Right kidney (tissue), 1 donor: ENCODE results near the gene FHOD3.
"Not testable (repeated sequence)": the region's sequence is repeated elsewhere in the genome, so short reads cannot be mapped to it uniquely, and the experiment has no call there.

ENCODE experiments used
- DNase-seq: peaks from one replicate; pipeline ENCODE4 v3.0.0-alpha.2; 2016

Gene FHOD3

GRCh38 chr18:36350839-36351469 lies 53.4 kb downstream of the FHOD3 start:
- no peak for DNase-seq

DNA sequence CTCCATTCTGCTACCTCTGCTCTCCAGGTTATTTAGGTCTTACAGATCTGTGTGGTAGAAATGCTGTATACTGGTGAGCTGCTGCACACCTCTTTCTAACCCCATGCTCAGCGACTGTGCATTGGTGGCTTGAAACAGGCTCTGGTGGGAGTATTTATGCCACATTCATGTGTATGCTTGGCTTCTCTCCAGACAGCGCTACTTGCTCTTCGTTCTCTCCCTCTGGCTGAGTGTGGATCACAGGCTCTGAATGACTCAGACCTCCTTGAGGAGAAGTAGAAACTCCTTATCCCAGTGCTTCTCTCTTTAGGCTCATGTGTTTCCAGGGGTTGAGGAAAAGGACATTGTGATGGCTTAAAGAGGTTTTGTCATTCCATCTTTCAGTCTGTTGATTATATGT lies 54.9 kb downstream of the FHOD3 start:
- DNase-seq = no peak

DNA sequence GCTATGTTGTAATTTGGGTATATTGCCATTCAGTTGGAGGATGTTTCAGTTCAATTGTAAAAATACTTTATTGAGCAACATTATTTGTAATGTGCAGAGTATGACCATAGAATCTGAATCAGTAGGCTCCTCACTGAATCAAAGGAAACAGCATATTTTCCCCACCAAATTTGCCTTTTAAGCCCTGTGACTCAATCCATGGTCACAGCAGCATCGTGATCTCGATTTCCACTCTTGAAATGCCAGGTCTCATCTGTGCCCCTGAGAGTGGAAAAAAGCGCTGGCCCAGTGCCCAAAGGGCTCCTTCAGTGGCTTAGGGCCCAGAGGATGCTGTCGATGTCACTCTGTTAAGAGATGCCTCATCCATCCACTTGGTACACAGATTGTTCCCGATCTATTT lies 57.5 kb downstream of the FHOD3 start:
- no peak for DNase-seq

DNA sequence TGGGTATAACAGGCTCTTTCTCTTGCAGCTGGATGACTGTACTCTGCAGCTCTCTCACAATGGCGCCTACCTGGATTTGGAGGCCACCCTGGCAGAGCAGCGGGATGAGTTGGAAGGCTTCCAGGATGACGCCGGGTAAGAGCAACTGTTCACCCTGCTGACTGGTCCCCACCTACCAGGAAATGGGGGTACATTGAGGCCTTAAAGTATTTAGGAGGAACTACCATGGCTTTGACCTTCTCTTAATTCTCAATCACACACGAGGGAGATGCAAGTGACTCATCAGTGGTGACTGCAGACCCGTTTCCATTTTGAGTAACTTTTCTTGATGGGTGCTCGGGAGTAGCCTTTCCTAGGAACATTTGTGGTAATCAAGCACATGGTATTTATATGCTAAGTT lies 58.0 kb downstream of the FHOD3 start:
- no peak for DNase-seq

GRCh38 chr18:36356741-36357140 lies 59.2 kb downstream of the FHOD3 start:
- DNase-seq = not testable (repeated sequence)

GRCh38 chr18:36358141-36358540 lies 60.6 kb downstream of the FHOD3 start:
- no peak for DNase-seq

DNA sequence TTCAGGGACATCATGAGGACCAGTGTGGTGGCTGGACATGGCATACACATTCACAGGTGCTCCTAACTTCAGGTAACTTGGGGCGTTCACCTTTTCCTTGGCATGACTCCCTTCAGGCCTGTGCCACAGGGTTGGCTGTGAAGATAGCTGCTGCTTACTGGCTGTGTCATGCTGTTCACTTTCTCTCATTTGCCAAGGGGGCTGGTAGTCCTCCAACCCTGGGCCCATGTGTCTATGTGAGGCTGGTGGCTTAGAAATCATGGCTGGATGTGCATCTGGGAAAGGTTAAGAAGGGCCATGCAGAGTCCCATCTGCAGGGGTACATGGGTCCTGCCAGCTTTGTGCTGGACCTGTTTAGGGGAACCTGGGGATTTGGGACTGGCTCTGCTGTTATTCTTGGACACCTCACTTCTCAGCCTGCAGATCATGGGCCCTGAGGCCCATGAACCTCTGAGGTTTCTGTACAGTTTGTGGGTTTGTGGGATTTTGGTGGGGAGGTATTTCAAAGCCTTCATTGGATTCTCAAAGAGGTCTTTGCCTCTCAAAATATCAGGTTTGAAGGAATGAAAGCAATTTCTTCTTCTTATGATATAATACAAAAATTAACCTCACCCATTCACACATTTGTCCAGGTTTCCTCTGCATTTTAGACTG lies 62.9 kb downstream of the FHOD3 start:
- no peak for DNase-seq

DNA sequence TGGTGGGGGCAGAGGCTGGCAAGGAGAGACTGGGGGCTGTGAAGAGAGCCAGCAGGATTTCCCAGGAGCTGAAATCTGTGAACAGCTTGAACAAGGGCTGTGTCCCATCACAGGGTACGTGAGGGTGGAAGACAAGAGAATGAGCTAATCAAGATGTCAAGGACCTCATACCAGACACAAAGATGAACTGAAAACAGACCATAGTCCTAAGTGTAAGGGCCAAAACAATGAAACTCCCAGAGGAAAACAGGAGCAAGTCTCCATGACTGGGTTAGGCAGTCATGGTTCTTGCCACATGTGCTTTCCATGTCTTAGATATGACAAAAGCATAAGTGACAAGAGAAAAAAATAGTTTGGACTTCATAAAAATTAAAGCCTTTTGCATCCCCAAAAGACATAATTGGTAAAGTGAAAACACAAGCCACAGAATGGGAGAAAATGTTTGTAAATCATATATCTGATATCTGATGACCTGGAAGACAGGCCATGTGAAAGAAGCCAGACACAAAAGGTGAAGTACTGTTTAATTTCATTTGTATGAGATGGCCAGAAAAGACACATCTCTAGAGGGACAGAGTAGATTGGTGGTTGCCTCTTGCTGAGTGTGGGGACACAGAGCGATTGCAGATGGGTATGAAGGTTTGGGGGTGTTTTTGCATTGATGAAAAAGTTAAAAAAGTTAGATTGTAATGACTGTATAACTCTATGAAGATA lies 67.6 kb downstream of the FHOD3 start:
- DNase-seq = no peak

- no peak for DNase-seq
Measured at GRCh38 chr18:36365836-36366775, 68.6 kb downstream of the FHOD3 start.

- no peak for DNase-seq
Measured at GRCh38 chr18:36366994-36367839, 69.7 kb downstream of the FHOD3 start.

DNA sequence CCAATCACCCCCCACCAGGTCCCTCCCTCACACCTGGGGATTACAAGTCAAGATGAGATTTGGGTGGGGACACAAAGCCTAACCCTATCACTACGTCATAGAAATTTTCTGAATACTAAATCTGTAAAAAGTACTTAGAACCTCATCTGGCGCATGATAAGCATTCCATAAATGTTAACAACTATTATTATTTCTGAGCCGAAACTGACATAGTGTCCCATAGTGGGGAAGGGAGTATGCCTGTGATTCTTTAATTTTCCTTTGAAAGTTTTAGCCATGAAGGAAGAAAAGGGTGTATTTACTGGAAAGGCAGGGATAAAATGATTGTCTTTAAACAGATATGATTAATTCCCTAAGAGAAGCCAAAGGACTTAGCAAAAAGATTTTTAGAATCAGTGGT lies 71.4 kb downstream of the FHOD3 start:
- DNase-seq = no peak

DNA sequence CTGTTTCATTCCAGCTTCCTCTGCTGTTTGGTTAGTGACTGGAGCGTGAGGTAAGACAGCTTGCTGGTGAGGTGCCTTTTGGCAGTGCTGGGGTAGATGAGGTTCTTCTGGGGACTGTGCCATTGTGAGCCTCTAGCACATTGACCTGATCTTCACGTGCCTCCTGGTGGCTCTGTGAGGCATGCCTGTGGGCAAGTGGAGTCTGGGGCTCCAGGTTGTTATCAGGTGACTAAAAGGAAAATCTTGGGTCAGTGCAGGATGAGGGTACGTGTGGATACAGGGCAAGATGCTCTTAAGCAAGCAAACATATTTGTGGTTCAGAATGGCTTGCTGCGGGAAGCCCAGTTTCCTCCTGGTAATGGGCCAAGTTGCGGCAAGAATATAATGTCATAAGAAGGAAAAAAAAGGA lies 75.4 kb downstream of the FHOD3 start:
- DNase-seq = no peak

DNA sequence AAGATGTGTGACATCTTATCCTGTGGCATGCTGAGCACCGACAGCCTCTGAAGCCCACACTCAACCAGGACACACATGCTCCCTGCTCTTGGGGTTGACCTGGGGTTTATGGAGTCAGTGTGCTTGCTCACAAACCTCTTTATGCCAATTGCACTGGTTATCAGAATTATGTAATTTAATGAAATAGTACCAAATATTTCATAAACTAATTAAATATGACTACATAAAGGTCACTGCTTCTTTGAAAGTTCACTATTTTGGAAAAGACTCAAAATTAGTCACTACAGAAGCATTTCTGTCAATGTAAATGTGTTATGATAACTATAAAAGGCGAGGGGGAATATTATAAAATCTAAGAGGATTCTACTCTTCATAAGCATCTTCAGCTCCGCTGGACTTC lies 76.7 kb downstream of the FHOD3 start:
- no peak for DNase-seq

GRCh38 chr18:36375118-36375517 lies 77.6 kb downstream of the FHOD3 start:
- DNase-seq = no peak

DNA sequence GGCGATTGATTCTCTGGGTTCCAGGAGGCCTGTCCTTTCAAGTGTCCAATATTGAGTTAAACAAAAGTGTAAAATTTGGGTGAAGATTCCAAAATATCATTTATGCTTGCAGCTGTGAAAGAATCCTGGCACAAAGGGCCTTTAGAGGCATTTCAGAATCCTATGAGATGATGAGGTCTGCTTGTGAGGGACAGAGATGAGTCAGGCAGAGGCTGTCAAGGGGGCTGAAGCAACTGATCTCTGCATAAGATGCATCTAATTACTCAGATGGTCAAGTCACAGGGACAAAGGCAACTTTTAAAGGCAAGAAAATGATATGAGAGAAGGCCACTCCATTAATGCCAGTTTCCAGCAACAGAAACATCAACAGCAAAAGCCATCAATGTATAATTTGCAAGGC lies 78.8 kb downstream of the FHOD3 start:
- DNase-seq = no peak

GRCh38 chr18:36377626-36378025 lies 80.1 kb downstream of the FHOD3 start:
- no peak for DNase-seq

- no peak for DNase-seq
Measured at GRCh38 chr18:36378205-36378604, 80.7 kb downstream of the FHOD3 start.

- DNase-seq = no peak
Measured at GRCh38 chr18:36379435-36379984, 82.0 kb downstream of the FHOD3 start.

DNA sequence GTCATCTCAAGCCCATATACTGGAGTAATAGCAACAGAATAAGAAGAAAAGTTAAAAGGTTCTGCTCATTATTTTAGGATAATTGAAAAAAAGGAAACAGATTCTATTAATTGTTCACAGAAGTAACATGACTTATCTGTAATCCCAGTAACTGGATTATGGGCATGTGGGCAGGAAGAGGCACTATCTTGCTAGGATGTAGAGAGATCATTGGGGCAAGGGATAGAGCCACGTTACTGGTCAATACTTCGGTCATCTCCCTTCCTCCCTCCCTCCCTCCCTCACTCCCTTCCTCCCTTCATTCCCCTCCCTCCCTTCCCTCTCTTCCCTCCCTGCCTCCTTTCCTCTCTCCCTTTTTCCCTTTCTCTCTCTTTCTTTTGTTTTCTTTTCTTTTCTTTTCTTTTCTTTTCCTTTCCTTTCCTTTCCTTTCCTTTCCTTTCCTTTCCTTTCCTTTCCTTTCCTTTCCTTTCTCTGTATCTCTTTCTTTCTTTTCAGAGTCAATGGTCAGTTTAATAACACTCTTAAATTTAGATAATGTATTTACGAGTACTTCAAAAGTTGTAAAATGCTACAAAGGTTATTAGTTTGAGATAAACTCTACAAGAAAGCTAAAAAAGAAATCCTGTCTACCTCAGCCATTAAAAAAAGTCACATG lies 82.8 kb downstream of the FHOD3 start:
- DNase-seq = no peak

GRCh38 chr18:36381075-36381474 lies 83.6 kb downstream of the FHOD3 start:
- no peak for DNase-seq

GRCh38 chr18:36382854-36383253 lies 85.3 kb downstream of the FHOD3 start:
- peak; percentile 14 for DNase-seq
